ENCODE data around the gene CLSTN2.

DNA sequence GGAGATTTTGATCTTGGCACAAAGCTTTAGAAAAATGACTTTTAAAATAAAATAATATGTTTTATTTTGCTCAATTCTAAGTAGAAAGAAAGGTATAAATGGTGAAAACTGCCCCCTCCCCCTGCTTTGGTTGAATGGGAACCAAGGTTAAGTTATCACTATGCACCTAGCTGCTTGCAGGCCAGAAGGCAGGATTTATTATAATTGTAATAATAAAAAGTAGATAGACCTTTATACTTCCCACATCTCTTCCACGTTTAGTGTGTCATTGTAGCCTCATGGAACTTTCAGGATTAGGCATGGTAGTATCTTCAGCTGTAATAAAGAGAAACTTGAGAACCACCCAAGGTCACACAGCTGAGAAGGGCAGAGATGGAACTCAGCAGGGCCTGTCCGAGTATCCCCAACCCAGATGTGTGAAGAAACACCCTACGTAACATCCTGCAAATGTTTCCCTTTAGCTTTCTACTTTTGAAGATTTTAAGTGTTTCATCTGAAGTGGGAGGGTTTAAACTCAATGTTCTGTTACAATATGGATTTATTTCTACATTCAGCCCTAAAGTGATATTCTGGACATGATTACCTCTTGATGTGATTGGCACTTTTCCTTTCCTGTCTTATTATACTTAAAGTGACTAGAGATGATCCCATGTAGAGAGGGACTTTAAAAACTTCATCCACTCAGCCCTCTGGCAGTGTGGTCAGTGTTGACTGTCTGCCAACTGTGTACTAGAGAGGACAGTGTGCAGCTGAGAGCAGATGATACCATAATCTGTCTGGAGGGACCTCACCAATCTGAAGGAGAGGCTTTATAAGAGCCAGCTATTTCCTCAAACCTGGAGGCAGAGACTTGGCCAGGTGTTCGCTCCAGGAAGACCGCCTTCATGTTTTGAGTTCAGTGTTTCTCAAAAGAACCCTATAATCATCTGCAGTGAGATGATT is 460.4 kb downstream of the CLSTN2 start:
- TF ChIP-seq, protein P1, sequence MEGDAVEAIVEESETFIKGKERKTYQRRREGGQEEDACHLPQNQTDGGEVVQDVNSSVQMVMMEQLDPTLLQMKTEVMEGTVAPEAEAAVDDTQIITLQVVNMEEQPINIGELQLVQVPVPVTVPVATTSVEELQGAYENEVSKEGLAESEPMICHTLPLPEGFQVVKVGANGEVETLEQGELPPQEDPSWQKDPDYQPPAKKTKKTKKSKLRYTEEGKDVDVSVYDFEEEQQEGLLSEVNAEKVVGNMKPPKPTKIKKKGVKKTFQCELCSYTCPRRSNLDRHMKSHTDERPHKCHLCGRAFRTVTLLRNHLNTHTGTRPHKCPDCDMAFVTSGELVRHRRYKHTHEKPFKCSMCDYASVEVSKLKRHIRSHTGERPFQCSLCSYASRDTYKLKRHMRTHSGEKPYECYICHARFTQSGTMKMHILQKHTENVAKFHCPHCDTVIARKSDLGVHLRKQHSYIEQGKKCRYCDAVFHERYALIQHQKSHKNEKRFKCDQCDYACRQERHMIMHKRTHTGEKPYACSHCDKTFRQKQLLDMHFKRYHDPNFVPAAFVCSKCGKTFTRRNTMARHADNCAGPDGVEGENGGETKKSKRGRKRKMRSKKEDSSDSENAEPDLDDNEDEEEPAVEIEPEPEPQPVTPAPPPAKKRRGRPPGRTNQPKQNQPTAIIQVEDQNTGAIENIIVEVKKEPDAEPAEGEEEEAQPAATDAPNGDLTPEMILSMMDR (conservative IDR thresholded peaks at IDR 0.05 in 1 of 2, IDR thresholded peaks at IDR 0.05 in 1 of 2; ENCODE audit: extremely low read depth in 1 of 2, insufficient read depth in 1 of 2, low read depth in 1 of 2, low read length in 2 of 2): no peak
- TF ChIP-seq EZH2 (IDR thresholded peaks at IDR 0.05; ENCODE audit: borderline replicate concordance, low read length): no peak
